Adrenal gland (tissue), 5 donors: ENCODE data around the gene PLCH2.

ENCODE experiments used
- CTCF ChIP-seq, 6 experiments: fragments of 450-650 bp in 4 of 6; fragments of 200-600 bp in 2 of 6; sonication (generic) in 1 of 6; IDR thresholded peaks; 1 replicate in 5 of 6; 2 replicates in 1 of 6; pipeline versions ENCODE4 v1.5.1 to v1.8.0; 2016 to 2021; ENCODE audit warnings: antibody characterized with exemption in 6 of 6, mild to moderate bottlenecking in 2 of 6, moderate library complexity in 1 of 6
- POLR2A ChIP-seq, 2 donors: fragments of 450-650 bp; IDR thresholded peaks; one replicate each; pipeline ENCODE4 v1.6.1; 2017; ENCODE audit warnings: antibody characterized with exemption in 2 of 2, mild to moderate bottlenecking in 2 of 2, moderate library complexity in 1 of 2
- donor health status: DM: no; HTN: no; CAD: no.

GRCh38 chr1:2506007-2506860 is 30.1 kb downstream of the PLCH2 start:
- TF ChIP-seq CTCF (IDR thresholded peaks at IDR 0.05) (no peak), POLR2A (IDR thresholded peaks at IDR 0.05) (no peak)
